Left lung (tissue), 10 donors: Measurements from ENCODE around the gene KDM3A. TPM values are rescaled to one million over a fixed set of nuclear protein-coding genes. Genes with fewer than 3 reads are reported as not detected.

Experiments
- ATAC-seq: fragments of 200-7000 bp; cut with Tn5 transposase; one replicate; pipeline ENCODE4 v1.9.1; 2020; ENCODE audit warnings: moderate library complexity
- DNase-seq, 4 donors: peaks; one replicate each; pipeline ENCODE4 v3.0.0-alpha.2; 2013 to 2020
- H3K27ac ChIP-seq, 2 donors: fragments of 200-600 bp; sonication (generic) in 1 of 2; one replicate each; pipeline versions ENCODE4 v1.5.0 to v1.8.0; 2020 to 2021
- H3K27me3 ChIP-seq, 2 donors: fragments of 200-600 bp; sonication (generic) in 1 of 2; one replicate each; pipeline versions ENCODE4 v1.5.0 to v1.8.0; 2020 to 2021
- H3K36me3 ChIP-seq, 2 donors: fragments of 200-600 bp; sonication (generic) in 1 of 2; one replicate each; pipeline versions ENCODE4 v1.5.0 to v1.8.0; 2020 to 2021
- H3K4me1 ChIP-seq, 2 donors: fragments of 200-600 bp; one replicate each; pipeline ENCODE4 v1.8.0; 2021
- H3K4me3 ChIP-seq, 2 donors: fragments of 200-600 bp; sonication (generic) in 1 of 2; one replicate each; pipeline versions ENCODE4 v1.5.0 to v1.8.0; 2020 to 2021; ENCODE audit warnings: mild to moderate bottlenecking in 1 of 2
- H3K9me3 ChIP-seq, 2 donors: fragments of 200-600 bp; sonication (generic) in 1 of 2; one replicate each; pipeline versions ENCODE4 v1.5.0 to v1.8.0; 2020 to 2021
- intact Hi-C, 2 donors: fragments of 100-400 bp; cut with DNase I; formaldehyde crosslinking; loops; one replicate each; pipeline versions ENCODE4 v1.11.2 to v1.14.2; 2022
- polyA plus RNA-seq, 6 donors: library from polyadenylated mRNA; unstranded; fragments of 120-200 nt; gene quantifications; one replicate each; pipeline ENCODE4 v1.2.1, GENCODE V29; 2013; ENCODE audit not compliant: insufficient read length in 6 of 6
- total RNA-seq, 2 donors: library from RNA; stranded (reverse); fragmentation: NEBNext Ultra II Directional; extraction: Animal tissue kit (Norgen Biotek cat#: 25700); gene quantifications; one replicate each; pipeline ENCODE4 v1.2.1, GENCODE V29; 2021
- TF ChIP-seq, protein P1 (sequence below), 2 donors: fragments of 200-600 bp; sonication (generic) in 1 of 2; IDR thresholded peaks; one replicate each; pipeline versions ENCODE4 v1.5.0 to v1.8.0; 2021; ENCODE audit warnings: antibody characterized with exemption in 2 of 2
- donor health status: DM: no; HTN: yes; CAD: no.
- donor health status: DM: no; HTN: no; CAD: no.

Gene KDM3A
- total and polyA plus RNA-seq, 8 donors: 39.3 to 115 (median 73.8) TPM

DNA sequence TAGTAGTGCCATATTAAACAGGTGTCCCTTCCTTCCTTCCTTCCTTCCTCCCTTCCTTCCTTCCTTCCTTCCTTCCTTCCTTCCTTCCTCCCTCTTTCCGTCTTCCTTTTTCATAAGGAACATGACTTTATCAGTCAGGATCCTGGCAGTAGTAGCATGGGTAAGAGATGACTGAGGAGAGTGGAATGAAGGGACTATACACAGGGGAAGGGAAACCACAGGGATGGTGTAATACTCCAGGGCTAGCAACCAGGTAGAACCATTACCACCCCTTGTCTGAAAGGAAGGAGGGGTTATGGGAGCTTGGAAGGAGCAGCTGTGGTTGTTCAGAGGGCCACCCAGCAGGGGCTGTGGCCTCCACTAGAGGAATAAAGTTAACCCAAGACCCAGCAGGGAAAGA, 23.2 kb upstream of the KDM3A start:
- H3K27me3 ChIP-seq: no peaks in the 10 kb centered on the region
- no peaks in the 10 kb centered on the region for H3K36me3 ChIP-seq
- H3K27ac ChIP-seq: no peak overlapping the region
- peaks cover 0 to 15% of the 10 kb centered on the region in 2 donors for H3K4me1 ChIP-seq
- intact Hi-C loops: no loop called here
- H3K4me3 ChIP-seq: no peak overlapping the region
- ATAC-seq (no peak), DNase-seq (no peak)
- H3K9me3 ChIP-seq: peaks cover 0 to 6% of the 10 kb centered on the region in 2 donors
- TF ChIP-seq, protein P1, sequence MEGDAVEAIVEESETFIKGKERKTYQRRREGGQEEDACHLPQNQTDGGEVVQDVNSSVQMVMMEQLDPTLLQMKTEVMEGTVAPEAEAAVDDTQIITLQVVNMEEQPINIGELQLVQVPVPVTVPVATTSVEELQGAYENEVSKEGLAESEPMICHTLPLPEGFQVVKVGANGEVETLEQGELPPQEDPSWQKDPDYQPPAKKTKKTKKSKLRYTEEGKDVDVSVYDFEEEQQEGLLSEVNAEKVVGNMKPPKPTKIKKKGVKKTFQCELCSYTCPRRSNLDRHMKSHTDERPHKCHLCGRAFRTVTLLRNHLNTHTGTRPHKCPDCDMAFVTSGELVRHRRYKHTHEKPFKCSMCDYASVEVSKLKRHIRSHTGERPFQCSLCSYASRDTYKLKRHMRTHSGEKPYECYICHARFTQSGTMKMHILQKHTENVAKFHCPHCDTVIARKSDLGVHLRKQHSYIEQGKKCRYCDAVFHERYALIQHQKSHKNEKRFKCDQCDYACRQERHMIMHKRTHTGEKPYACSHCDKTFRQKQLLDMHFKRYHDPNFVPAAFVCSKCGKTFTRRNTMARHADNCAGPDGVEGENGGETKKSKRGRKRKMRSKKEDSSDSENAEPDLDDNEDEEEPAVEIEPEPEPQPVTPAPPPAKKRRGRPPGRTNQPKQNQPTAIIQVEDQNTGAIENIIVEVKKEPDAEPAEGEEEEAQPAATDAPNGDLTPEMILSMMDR (IDR thresholded peaks at IDR 0.05): no peak

DNA sequence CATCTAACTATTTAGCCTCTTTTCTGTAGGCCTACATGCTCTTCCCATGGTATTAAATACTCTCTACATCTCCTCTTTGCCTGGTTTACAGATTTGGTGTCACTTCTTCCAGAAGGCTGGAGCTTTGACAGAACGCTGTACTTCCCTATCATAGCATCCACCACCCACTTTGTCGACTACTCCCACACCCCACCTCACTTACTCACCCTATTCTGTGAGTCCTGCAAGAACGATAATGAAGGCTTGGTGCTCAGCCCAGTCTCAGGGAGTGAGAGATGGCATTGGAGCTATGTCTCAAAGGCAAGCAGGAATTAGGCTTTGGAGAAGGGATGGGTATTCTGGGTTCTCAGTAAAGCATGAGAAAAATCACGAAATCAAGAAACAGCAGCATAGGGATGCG, 20.3 kb upstream of the KDM3A start:
- intact Hi-C loops: no loop called here
- Histone ChIP-seq H3K9me3 (peaks cover 0 to 9% of the 10 kb centered on the region in 2 donors), H3K36me3 (no peaks in the 10 kb centered on the region), H3K4me3 (no peak overlapping the region), H3K4me1 (peaks cover 0 to 10% of the 10 kb centered on the region in 2 donors), H3K27me3 (peaks cover 0 to 9% of the 10 kb centered on the region in 2 donors), H3K27ac (no peak overlapping the region)
- TF ChIP-seq, protein P1 (IDR thresholded peaks at IDR 0.05): no peak
- ATAC-seq (no peak), DNase-seq (no peak)

DNA sequence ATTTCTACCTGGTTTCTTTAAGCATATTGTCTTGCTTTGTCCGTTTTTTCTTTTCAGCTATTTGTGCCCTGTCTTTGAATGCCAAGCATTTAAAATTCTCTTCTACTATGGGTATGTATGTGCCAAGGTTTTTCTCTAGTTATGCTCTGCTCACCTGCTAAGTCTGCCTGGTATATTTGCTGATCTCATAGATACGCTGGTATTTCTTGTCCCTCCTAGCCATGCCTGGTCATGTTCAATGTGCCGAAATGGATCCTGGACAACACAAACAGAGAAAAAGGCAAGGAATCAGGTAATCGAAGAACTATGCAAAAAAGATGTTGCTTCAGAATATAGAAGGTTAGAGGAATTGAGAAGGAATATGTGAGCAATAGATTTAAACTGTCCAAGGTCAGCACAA, 14.9 kb upstream of the KDM3A start:
- no peak overlapping the region for H3K27ac ChIP-seq
- no peaks in the 10 kb centered on the region for H3K36me3 ChIP-seq
- H3K4me1 ChIP-seq: no peaks in the 10 kb centered on the region
- peaks cover 0 to 9% of the 10 kb centered on the region in 2 donors for H3K27me3 ChIP-seq
- DNase-seq (no peak), ATAC-seq (no peak)
- intact Hi-C loops: no loop called here
- TF ChIP-seq, protein P1 (IDR thresholded peaks at IDR 0.05): no peak
- H3K4me3 ChIP-seq: no peak overlapping the region
- peaks cover 0 to 19% of the 10 kb centered on the region in 2 donors for H3K9me3 ChIP-seq

DNA sequence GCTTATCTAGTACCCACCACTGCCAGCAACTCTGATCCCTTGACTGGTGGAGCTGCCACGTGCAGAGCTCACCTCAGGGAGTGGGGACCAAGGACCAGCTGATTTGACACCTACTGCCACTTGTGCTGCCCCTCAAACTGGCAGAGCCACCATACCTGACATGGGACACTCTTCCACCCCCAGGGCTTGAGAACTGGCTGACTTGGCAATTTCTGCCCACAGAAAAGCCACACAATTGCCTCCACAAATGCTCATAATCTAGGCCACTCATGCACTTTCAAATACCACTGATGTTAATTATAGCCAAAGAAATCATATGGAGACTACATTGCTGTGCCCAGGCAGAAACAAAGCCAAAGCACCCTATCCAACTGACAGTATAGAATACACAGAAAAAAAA, 11.8 kb upstream of the KDM3A start:
- ATAC-seq: no peak
- no peaks in the 10 kb centered on the region for H3K27me3 ChIP-seq
- H3K36me3 ChIP-seq: no peaks in the 10 kb centered on the region
- no peak for DNase-seq
- peaks cover 0 to 10% of the 10 kb centered on the region in 2 donors for H3K9me3 ChIP-seq
- TF ChIP-seq, protein P1 (IDR thresholded peaks at IDR 0.05): no peak
- H3K4me1 ChIP-seq: no peaks in the 10 kb centered on the region
- H3K27ac ChIP-seq: no peak overlapping the region
- no peak overlapping the region for H3K4me3 ChIP-seq
- intact Hi-C loops: no loop called here

DNA sequence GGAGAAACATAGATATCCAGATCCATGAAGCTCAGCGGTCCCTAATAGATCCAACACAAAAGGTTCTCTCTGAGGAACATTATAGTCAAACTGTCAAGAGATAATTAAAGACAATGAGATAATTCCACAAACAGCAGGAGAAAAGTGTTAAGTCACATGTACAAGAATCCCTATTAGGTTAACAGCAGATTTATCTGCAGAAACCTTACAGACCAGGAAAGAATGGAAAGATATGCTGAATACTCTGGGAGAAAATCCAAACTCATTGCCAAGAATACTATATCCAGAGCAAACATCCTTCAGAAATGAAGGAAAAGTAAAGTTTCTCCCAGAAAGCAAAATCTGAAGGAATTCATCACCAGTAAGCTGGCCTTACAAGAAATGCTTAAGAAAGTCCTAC, 10.8 kb upstream of the KDM3A start:
- no peaks in the 10 kb centered on the region for H3K36me3 ChIP-seq
- intact Hi-C loops: no loop called here
- ATAC-seq (no peak), DNase-seq (no peak)
- no peaks in the 10 kb centered on the region for H3K4me1 ChIP-seq
- H3K27ac ChIP-seq: no peak overlapping the region
- TF ChIP-seq, protein P1 (IDR thresholded peaks at IDR 0.05): no peak
- H3K27me3 ChIP-seq: no peaks in the 10 kb centered on the region
- H3K9me3 ChIP-seq: peaks cover 0 to 10% of the 10 kb centered on the region in 2 donors
- H3K4me3 ChIP-seq: no peak overlapping the region
